ENCODE measurements around the gene OR7G2. TPM values are rescaled to one million over a fixed set of nuclear protein-coding genes. Genes with fewer than 3 reads are reported as not detected.

OR7G2 gene
- total and polyA plus RNA-seq, 2 donors (not counting 1 experiment from before 2014, with no cell fraction given) = not detected

DNA sequence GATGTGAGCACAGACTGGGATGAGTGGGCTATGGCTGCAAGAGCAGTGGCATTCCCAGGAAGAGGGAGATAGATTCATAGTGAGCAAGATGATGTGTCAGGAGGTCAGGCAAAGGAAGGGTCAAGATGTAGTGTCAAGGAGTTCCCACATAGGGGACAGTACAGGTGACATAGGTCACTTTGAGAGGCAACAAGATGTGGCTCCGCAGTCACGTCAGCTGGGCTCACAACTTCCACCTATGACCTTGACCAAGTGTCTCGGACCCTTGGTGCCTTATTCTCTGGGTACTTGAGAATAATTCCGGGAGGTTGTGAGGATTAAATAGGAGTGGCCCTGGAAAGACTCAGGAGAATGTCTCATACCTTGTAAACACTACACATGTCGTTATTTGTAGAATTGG, 43.4 kb upstream of the OR7G2 start:
- Histone ChIP-seq H3K27ac (ENCODE audit: low read length in 2 of 2) (no peak overlapping the region), H3K9me3 (ENCODE audit: control extremely low read depth in 1 of 3, control insufficient read depth in 2 of 3, insufficient read depth in 1 of 3, low read length in 2 of 3) (peaks cover 2 to 28% (median 13%) of the 10 kb centered on the region in 3 donors), H4K20me1 (ENCODE audit: control insufficient read depth, insufficient read depth, low read length, poor library complexity, severe bottlenecking) (peaks cover 67% of the 10 kb centered on the region), H2AFZ (ENCODE audit: insufficient read depth, low read depth, low read length, poor library complexity, severe bottlenecking) (no peak overlapping the region), H3K79me2 (ENCODE audit: control insufficient read depth, insufficient read depth, low read length) (peaks cover 99% of the 10 kb centered on the region), H3K4me2 (replicated peaks; ENCODE audit: low read depth, low read length, poor library complexity, severe bottlenecking) (no peak overlapping the region), H3K4me3 (ENCODE audit: control extremely low read depth in 1 of 5, extremely low read depth in 1 of 5, insufficient read depth in 1 of 5, low read depth in 2 of 5, low read length in 4 of 5) (no peak overlapping the region), H3K27me3 (replicated peaks in 1 of 4; ENCODE audit: control extremely low read depth in 1 of 4, control insufficient read depth in 3 of 4, insufficient read depth in 4 of 4, low read length in 3 of 4) (no peaks in the 10 kb centered on the region), H3K4me1 (ENCODE audit: control insufficient read depth in 2 of 2, insufficient read depth in 2 of 2, low read length in 2 of 2) (peaks cover 9 to 12% of the 10 kb centered on the region in 2 donors), H3K36me3 (replicated peaks in 1 of 2; ENCODE audit: control extremely low read depth in 1 of 2, control insufficient read depth in 1 of 2, extremely low read depth in 1 of 2, insufficient read depth in 2 of 2, low read length in 1 of 2) (peaks cover 0 to 39% of the 10 kb centered on the region in 2 experiments), H3K9ac (ENCODE audit: low read length) (no peak overlapping the region)
- no peak overlapping the region for H3K4me3 Mint-ChIP-seq
- POLR2A ChIA-PET = no interaction called here
- ATAC-seq (ENCODE audit: low read depth) (no peak), DNase-seq (no peak)
- H3K27ac Mint-ChIP-seq = no peak overlapping the region
- intact Hi-C loops (cut with micrococcal nuclease) = no loop called here
- 100% methylated on average over 1 of the region's 5 CpGs for WGBS (ENCODE audit: insufficient coverage)
- peaks cover 6% of the 10 kb centered on the region for H3K9me3 Mint-ChIP-seq (ENCODE audit: insufficient read depth)
- CTCF ChIA-PET = no interaction called here
- no peak for TF ChIP-seq EZH2 (IDR thresholded peaks at IDR 0.05; ENCODE audit: borderline replicate concordance, insufficient read depth, low read depth, low read length, poor library complexity, severe bottlenecking)
- TF ChIP-seq CTCF (IDR thresholded peaks at IDR 0.05) = no peak
- H3K4me1 Mint-ChIP-seq = peaks cover 58% of the 10 kb centered on the region
- no peaks in the 10 kb centered on the region for H3K27me3 Mint-ChIP-seq

- H3K27me3 ChIP-seq (replicated peaks in 1 of 4; ENCODE audit: control extremely low read depth in 1 of 4, control insufficient read depth in 3 of 4, insufficient read depth in 4 of 4, low read length in 3 of 4) = no peaks in the 10 kb centered on the region
- ChIA-PET POLR2A (no interaction called here), CTCF (no interaction called here)
- no peak overlapping the region for H3K9ac ChIP-seq (ENCODE audit: low read length)
- Mint-ChIP-seq H3K4me1 (peaks cover 52% of the 10 kb centered on the region), H3K9me3 (ENCODE audit: insufficient read depth) (peaks cover 6% of the 10 kb centered on the region), H3K27ac (no peak overlapping the region), H3K27me3 (no peaks in the 10 kb centered on the region), H3K4me3 (no peak overlapping the region)
- intact Hi-C loops (cut with micrococcal nuclease) = no loop called here
- H3K4me3 ChIP-seq (ENCODE audit: control extremely low read depth in 1 of 5, extremely low read depth in 1 of 5, insufficient read depth in 1 of 5, low read depth in 2 of 5, low read length in 4 of 5) = no peak overlapping the region
- H3K27ac ChIP-seq (ENCODE audit: low read length in 2 of 2) = no peak overlapping the region
- H3K4me2 ChIP-seq (replicated peaks; ENCODE audit: low read depth, low read length, poor library complexity, severe bottlenecking) = no peak overlapping the region
- H4K20me1 ChIP-seq (ENCODE audit: control insufficient read depth, insufficient read depth, low read length, poor library complexity, severe bottlenecking) = peaks cover 73% of the 10 kb centered on the region
- H3K9me3 ChIP-seq (ENCODE audit: control extremely low read depth in 1 of 3, control insufficient read depth in 2 of 3, insufficient read depth in 1 of 3, low read length in 2 of 3) = peaks cover 2 to 32% (median 19%) of the 10 kb centered on the region in 3 donors
- 100% methylated on average over 2 of the region's 4 CpGs for WGBS (ENCODE audit: insufficient coverage)
- ATAC-seq (ENCODE audit: low read depth) (no peak), DNase-seq (no peak)
- TF ChIP-seq EZH2 (IDR thresholded peaks at IDR 0.05; ENCODE audit: borderline replicate concordance, insufficient read depth, low read depth, low read length, poor library complexity, severe bottlenecking) (no peak), CTCF (IDR thresholded peaks at IDR 0.05) (no peak)
- H2AFZ ChIP-seq (ENCODE audit: insufficient read depth, low read depth, low read length, poor library complexity, severe bottlenecking) = no peak overlapping the region
- peaks cover 3 to 6% of the 10 kb centered on the region in 2 donors for H3K4me1 ChIP-seq (ENCODE audit: control insufficient read depth in 2 of 2, insufficient read depth in 2 of 2, low read length in 2 of 2)
- H3K36me3 ChIP-seq (replicated peaks in 1 of 2; ENCODE audit: control extremely low read depth in 1 of 2, control insufficient read depth in 1 of 2, extremely low read depth in 1 of 2, insufficient read depth in 2 of 2, low read length in 1 of 2) = peaks cover 0 to 45% of the 10 kb centered on the region in 2 experiments
- H3K79me2 ChIP-seq (ENCODE audit: control insufficient read depth, insufficient read depth, low read length) = peaks cover 99% of the 10 kb centered on the region
These were observed 42.7 kb upstream of the OR7G2 start for GRCh38 chr19:9149997-9150396.
